HepG2 (cell line): ENCODE measurements around the gene CCNF. TPM values are rescaled to one million over a fixed set of nuclear protein-coding genes. Genes with fewer than 3 reads are reported as not detected.

Experiments used
- ATAC-seq: fragments of 200-7000 bp; cut with Tn5 transposase; 3 replicates; pipeline ENCODE4 v1.9.1; 2020; ENCODE audit warnings: mild to moderate bottlenecking, moderate library complexity
- BruUV-seq: library from RNA; stranded (reverse); fragments of 400-500 nt; replicated peaks from 2 replicates; lab custom pipeline; 2021; lab: Mats Ljungman, UMichigan
- CTCF ChIA-PET: fragments of 300-600 bp; formaldehyde crosslinking; extraction: SDS; loops from one replicate; lab custom pipeline; 2021; ENCODE audit warnings: low total read pairs, inconsistent platforms, low intra/inter-chr PET ratio; lab: Yijun Ruan, JAX
- POLR2A ChIA-PET: fragments of 350-600 bp; sonication (Branson Sonifier 250); formaldehyde crosslinking; loops from one replicate; lab custom pipeline; 2020; ENCODE audit warnings: antibody characterized with exemption, inconsistent platforms; lab: Yijun Ruan, JAX
- DNase-seq: peaks from one replicate; pipeline ENCODE4 v3.0.0-alpha.2; 2015; ENCODE audit warnings: low spot score
- FAIRE-seq: peaks from 3 replicates; lab custom pipeline; 2011; peaks lifted over from hg19 to GRCh38; lab: Jason Lieb, UNC
- H2AFZ ChIP-seq: one replicate; pipeline ENCODE4 v1.6.1; 2011; ENCODE audit warnings: low read length, inconsistent platforms
- H3K27ac ChIP-seq: fragments of 300-600 bp; 3 replicates; pipeline ENCODE4 v1.8.0; 2011; ENCODE audit warnings: mixed run types, mild to moderate bottlenecking, mixed read lengths, low read length, inconsistent platforms; ENCODE audit not compliant: insufficient read depth; ENCODE audit errors: extremely low read length
- H3K27me3 ChIP-seq, 2 experiments: fragments of 200-600 bp in 1 of 2; 2 replicates in 1 of 2; 3 replicates in 1 of 2; pipeline versions ENCODE4 v1.6.0 to v1.8.0; 2011; ENCODE audit warnings: low read length in 2 of 2, mild to moderate bottlenecking in 2 of 2, moderate library complexity in 2 of 2, inconsistent platforms in 1 of 2; ENCODE audit not compliant: insufficient read depth in 2 of 2, control insufficient read depth in 1 of 2
- H3K36me3 ChIP-seq, 2 experiments: fragments of 200-600 bp in 1 of 2; replicated peaks in 1 of 2; 2 replicates in 1 of 2; 3 replicates in 1 of 2; pipeline versions ENCODE4 v1.5.1 to v1.8.0; 2011; ENCODE audit warnings: low read length in 2 of 2, inconsistent platforms in 1 of 2; ENCODE audit not compliant: insufficient read depth in 2 of 2, control insufficient read depth in 1 of 2
- H3K4me1 ChIP-seq: 2 replicates; pipeline ENCODE4 v1.5.1; 2012; ENCODE audit warnings: low read length, inconsistent platforms; ENCODE audit not compliant: insufficient read depth
- H3K4me2 ChIP-seq: 2 replicates; pipeline ENCODE4 v1.6.0; 2011; ENCODE audit warnings: low read depth, low read length, inconsistent platforms
- H3K4me3 ChIP-seq, 3 experiments: fragments of 200-600 bp in 1 of 3; sonication (generic), shearing (Covaris generic) in 1 of 3; replicated peaks in 1 of 3; 2 replicates each; pipeline ENCODE4 v1.5.1; 2011 to 2016; ENCODE audit warnings: low read length in 3 of 3, inconsistent platforms in 2 of 3, low read depth in 2 of 3, mild to moderate bottlenecking in 2 of 3, control low read depth in 1 of 3, mixed read lengths in 1 of 3; ENCODE audit not compliant: insufficient read depth in 1 of 3
- H3K79me2 ChIP-seq: one replicate; pipeline ENCODE4 v1.6.1; 2011; ENCODE audit warnings: low read length, inconsistent platforms; ENCODE audit not compliant: insufficient read depth
- H3K9ac ChIP-seq: 2 replicates; pipeline ENCODE4 v1.6.0; 2011; ENCODE audit warnings: mild to moderate bottlenecking, low read depth, low read length, inconsistent platforms; ENCODE audit not compliant: insufficient read depth
- H3K9me3 ChIP-seq: 2 replicates; pipeline ENCODE4 v1.5.1; 2012; ENCODE audit warnings: mild to moderate bottlenecking, low read length
- H4K20me1 ChIP-seq: 2 replicates; pipeline ENCODE4 v1.6.0; 2011; ENCODE audit warnings: inconsistent platforms, mild to moderate bottlenecking, low read length, moderate library complexity; ENCODE audit not compliant: insufficient read depth
- ARNT2 ChIP-seq: sonication (generic); formaldehyde crosslinking; IDR thresholded peaks from 2 replicates; pipeline ENCODE4 v1.8.0; 2022; ENCODE audit warnings: mild to moderate bottlenecking, low read depth, missing genetic modification reagents, moderate library complexity
- CHD2 ChIP-seq: IDR thresholded peaks from 2 replicates; pipeline ENCODE4 v1.6.1; 2011; ENCODE audit warnings: low read depth, low read length, improper control_type of control experiment
- MEIS2 ChIP-seq: sonication (generic); formaldehyde crosslinking; IDR thresholded peaks from 2 replicates; pipeline ENCODE4 v1.9.0; 2021; ENCODE audit warnings: mild to moderate bottlenecking, missing genetic modification reagents
- NFYB ChIP-seq: sonication (generic); formaldehyde crosslinking; IDR thresholded peaks from 2 replicates; pipeline ENCODE4 v1.4.0; 2020; ENCODE audit warnings: missing genetic modification reagents
- SAP130 ChIP-seq: IDR thresholded peaks from 2 replicates; pipeline ENCODE4 v1.6.1; 2016; ENCODE audit warnings: low read depth
- SP1 ChIP-seq, 2 experiments: fragments of 450-650 bp in 1 of 2; sonication (generic) in 1 of 2; formaldehyde crosslinking in 1 of 2; IDR thresholded peaks; 2 replicates each; pipeline versions ENCODE4 v1.4.0 to v1.6.1; 2016 to 2020; ENCODE audit warnings: missing genetic modification reagents in 1 of 2
- ZFY ChIP-seq: sonication (generic); formaldehyde crosslinking; IDR thresholded peaks from 2 replicates; pipeline ENCODE4 v1.4.0; 2020; ENCODE audit warnings: missing genetic modification reagents
- ZNF17 ChIP-seq: sonication (generic); formaldehyde crosslinking; IDR thresholded peaks from 2 replicates; pipeline ENCODE4 v1.5.0; 2020; ENCODE audit warnings: mild to moderate bottlenecking, missing genetic modification reagents
- ZSCAN21 ChIP-seq: sonication (generic); formaldehyde crosslinking; IDR thresholded peaks from 2 replicates; pipeline ENCODE4 v1.8.0; 2022; ENCODE audit warnings: mild to moderate bottlenecking, missing genetic modification reagents, moderate library complexity, borderline replicate concordance
- WGBS: methylation state at CpG from one replicate; pipeline ENCODE4 v1.1.6; 2017; ENCODE audit warnings: low lambda C conversion rate; 5-methylcytosine and 5-hydroxymethylcytosine counted together
- in situ Hi-C: cut with HindIII; loops from 2 replicates; pipeline ENCODE4 v1.10.0; 2017; ENCODE audit warnings: low pct_unique_long_range_greater_than_20kb; ENCODE audit not compliant: extremely low pct_ligation_motif_present
- intact Hi-C: fragments of 100-400 bp; cut with micrococcal nuclease; formaldehyde crosslinking; loops from one replicate; pipeline ENCODE4 v1.10.0; 2022; ENCODE audit not compliant: unreplicated experiment
- polyA plus RNA-seq, 8 experiments: library from polyadenylated mRNA; depleted of rRNA in 3 of 8; stranded (reverse) in 7 of 8; unstranded in 1 of 8; fragments of >200 nt; fragmentation: Illumina TruSeq in 4 of 8; extraction: Trizol in 4 of 8; gene quantifications; 2 replicates each; pipeline versions ENCODE4 v1.2.1 to v1.2.3, GENCODE V29; 2011 to 2016; ENCODE audit warnings: low read depth in 4 of 8, missing spikeins in 1 of 8, mixed read lengths in 1 of 8; ENCODE audit not compliant: insufficient read depth in 1 of 8
- total RNA-seq, 5 experiments: library from RNA; depleted of rRNA; stranded (reverse); fragments of >200 nt; fragmentation: Illumina TruSeq; extraction: Trizol; gene quantifications; 2 replicates each; pipeline ENCODE4 v1.2.3, GENCODE V29; 2016; ENCODE audit warnings: low read depth in 1 of 5
- TF ChIP-seq, protein P1 (sequence below): IDR thresholded peaks from 2 replicates; pipeline ENCODE4 v1.6.1; 2018; ENCODE audit warnings: missing genetic modification reagents
- TF ChIP-seq, protein P2 (sequence below): sonication (generic); formaldehyde crosslinking; IDR thresholded peaks from 2 replicates; pipeline ENCODE4 v1.4.0; 2020; ENCODE audit warnings: low read depth, mild to moderate bottlenecking, missing genetic modification reagents
- TF ChIP-seq, protein P3 (sequence below): sonication (generic); formaldehyde crosslinking; IDR thresholded peaks from 2 replicates; pipeline ENCODE4 v1.4.0; 2020; ENCODE audit warnings: mild to moderate bottlenecking, missing genetic modification reagents
- TF ChIP-seq, protein P4 (sequence below): sonication (generic); formaldehyde crosslinking; IDR thresholded peaks from 2 replicates; pipeline ENCODE4 v1.5.0; 2020; ENCODE audit warnings: mild to moderate bottlenecking, missing genetic modification reagents
- TF ChIP-seq, protein P5 (sequence below), 2 experiments: IDR thresholded peaks; 2 replicates each; pipeline ENCODE4 v1.6.1; 2011 to 2012; ENCODE audit warnings: low read length in 2 of 2, borderline replicate concordance in 1 of 2, low read depth in 1 of 2, mild to moderate bottlenecking in 1 of 2, moderate library complexity in 1 of 2

Gene CCNF
- total and polyA plus RNA-seq, 2 of the 13 experiments (the other 11 are each of a cell fraction or from before 2014, with no cell fraction given): 6.4 to 22.8 TPM

DNA sequence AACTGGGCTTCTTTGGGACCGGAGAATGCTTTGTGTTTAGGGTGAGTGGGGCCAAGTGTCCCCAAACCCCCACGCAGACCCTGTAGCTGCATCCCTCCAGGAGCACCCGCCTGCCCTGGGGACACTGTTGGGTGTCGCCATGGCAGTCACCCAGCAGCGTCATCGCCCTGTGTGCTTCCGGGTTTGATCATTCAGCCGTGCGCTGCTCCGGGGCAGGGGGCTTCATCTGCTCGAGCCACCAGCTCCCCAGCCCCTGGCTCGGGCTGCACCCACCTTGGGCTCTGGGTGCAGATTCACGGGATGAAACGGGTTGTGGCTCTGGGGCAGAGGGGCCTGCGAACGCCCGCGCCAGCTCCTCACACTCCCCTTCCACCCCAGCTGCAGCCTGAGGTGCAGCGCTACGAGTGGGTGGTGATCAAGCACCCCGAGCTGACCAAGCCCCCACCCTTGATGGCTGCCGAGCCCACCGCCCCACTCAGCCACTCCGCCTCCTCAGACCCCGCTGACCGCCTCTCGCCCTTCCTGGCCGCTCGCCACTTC, 70.7 kb downstream of the CCNF start:
- ATAC-seq: no peak
- Histone ChIP-seq H3K4me1 (peaks cover 22% of the 10 kb centered on the region), H2AFZ (no peak overlapping the region), H3K36me3 (peaks cover 14 to 29% of the 10 kb centered on the region in 2 experiments; a peak in 4 of 5 replicates), H4K20me1 (no peaks in the 10 kb centered on the region), H3K27ac (no peak overlapping the region), H3K27me3 (no peaks in the 10 kb centered on the region), H3K79me2 (no peaks in the 10 kb centered on the region), H3K9ac (no peak overlapping the region), H3K4me2 (no peak overlapping the region), H3K9me3 (no peaks in the 10 kb centered on the region), H3K4me3 (no peak overlapping the region)
- ChIA-PET CTCF (interaction anchor here (2.2 kb wide), 1 partner anchor 70 kb away, joined by 9 read pairs; the partner anchor contains the start of gene CCNF), POLR2A (no interaction called here)
- no peak for FAIRE-seq
- DNase-seq: no peak
- BruUV-seq: no TSS peak
- in situ Hi-C loops: loop anchor here (5.0 kb wide), 1 partner anchor 73 kb away; the partner anchor contains the start of gene CCNF
- intact Hi-C loops: loop anchor here (10.0 kb wide), 1 partner anchor 155 kb away; the partner anchor contains the start of gene ABCA3
- 100% methylated on average over 13 of the region's 29 CpGs for WGBS
- TF ChIP-seq ZNF17 (CRISPR knock-in tag) (no peak), CHD2 (no peak), ZSCAN21 (CRISPR knock-in tag) (no peak), ARNT2 (no peak), SP1 (IDR thresholded peaks at IDR 0.05) (no peak), SP1 (CRISPR knock-in tag; IDR thresholded peaks at IDR 0.05) (no peak), SAP130 (CRISPR knock-in tag) (no peak), NFYB (CRISPR knock-in tag) (no peak), ZFY (CRISPR knock-in tag) (no peak), MEIS2 (no peak)
- TF ChIP-seq, protein P1, sequence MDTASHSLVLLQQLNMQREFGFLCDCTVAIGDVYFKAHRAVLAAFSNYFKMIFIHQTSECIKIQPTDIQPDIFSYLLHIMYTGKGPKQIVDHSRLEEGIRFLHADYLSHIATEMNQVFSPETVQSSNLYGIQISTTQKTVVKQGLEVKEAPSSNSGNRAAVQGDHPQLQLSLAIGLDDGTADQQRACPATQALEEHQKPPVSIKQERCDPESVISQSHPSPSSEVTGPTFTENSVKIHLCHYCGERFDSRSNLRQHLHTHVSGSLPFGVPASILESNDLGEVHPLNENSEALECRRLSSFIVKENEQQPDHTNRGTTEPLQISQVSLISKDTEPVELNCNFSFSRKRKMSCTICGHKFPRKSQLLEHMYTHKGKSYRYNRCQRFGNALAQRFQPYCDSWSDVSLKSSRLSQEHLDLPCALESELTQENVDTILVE (CRISPR knock-in tag): no peak
- TF ChIP-seq, protein P2, sequence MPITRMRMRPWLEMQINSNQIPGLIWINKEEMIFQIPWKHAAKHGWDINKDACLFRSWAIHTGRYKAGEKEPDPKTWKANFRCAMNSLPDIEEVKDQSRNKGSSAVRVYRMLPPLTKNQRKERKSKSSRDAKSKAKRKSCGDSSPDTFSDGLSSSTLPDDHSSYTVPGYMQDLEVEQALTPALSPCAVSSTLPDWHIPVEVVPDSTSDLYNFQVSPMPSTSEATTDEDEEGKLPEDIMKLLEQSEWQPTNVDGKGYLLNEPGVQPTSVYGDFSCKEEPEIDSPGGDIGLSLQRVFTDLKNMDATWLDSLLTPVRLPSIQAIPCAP (CRISPR knock-in tag): no peak
- TF ChIP-seq, protein P3, sequence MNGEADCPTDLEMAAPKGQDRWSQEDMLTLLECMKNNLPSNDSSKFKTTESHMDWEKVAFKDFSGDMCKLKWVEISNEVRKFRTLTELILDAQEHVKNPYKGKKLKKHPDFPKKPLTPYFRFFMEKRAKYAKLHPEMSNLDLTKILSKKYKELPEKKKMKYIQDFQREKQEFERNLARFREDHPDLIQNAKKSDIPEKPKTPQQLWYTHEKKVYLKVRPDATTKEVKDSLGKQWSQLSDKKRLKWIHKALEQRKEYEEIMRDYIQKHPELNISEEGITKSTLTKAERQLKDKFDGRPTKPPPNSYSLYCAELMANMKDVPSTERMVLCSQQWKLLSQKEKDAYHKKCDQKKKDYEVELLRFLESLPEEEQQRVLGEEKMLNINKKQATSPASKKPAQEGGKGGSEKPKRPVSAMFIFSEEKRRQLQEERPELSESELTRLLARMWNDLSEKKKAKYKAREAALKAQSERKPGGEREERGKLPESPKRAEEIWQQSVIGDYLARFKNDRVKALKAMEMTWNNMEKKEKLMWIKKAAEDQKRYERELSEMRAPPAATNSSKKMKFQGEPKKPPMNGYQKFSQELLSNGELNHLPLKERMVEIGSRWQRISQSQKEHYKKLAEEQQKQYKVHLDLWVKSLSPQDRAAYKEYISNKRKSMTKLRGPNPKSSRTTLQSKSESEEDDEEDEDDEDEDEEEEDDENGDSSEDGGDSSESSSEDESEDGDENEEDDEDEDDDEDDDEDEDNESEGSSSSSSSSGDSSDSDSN (CRISPR knock-in tag): no peak
- TF ChIP-seq, protein P4, sequence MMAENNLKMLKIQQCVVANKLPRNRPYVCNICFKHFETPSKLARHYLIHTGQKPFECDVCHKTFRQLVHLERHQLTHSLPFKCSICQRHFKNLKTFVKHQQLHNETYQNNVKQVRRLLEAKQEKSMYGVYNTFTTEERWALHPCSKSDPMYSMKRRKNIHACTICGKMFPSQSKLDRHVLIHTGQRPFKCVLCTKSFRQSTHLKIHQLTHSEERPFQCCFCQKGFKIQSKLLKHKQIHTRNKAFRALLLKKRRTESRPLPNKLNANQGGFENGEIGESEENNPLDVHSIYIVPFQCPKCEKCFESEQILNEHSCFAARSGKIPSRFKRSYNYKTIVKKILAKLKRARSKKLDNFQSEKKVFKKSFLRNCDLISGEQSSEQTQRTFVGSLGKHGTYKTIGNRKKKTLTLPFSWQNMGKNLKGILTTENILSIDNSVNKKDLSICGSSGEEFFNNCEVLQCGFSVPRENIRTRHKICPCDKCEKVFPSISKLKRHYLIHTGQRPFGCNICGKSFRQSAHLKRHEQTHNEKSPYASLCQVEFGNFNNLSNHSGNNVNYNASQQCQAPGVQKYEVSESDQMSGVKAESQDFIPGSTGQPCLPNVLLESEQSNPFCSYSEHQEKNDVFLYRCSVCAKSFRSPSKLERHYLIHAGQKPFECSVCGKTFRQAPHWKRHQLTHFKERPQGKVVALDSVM: no peak
- TF ChIP-seq, protein P5, sequence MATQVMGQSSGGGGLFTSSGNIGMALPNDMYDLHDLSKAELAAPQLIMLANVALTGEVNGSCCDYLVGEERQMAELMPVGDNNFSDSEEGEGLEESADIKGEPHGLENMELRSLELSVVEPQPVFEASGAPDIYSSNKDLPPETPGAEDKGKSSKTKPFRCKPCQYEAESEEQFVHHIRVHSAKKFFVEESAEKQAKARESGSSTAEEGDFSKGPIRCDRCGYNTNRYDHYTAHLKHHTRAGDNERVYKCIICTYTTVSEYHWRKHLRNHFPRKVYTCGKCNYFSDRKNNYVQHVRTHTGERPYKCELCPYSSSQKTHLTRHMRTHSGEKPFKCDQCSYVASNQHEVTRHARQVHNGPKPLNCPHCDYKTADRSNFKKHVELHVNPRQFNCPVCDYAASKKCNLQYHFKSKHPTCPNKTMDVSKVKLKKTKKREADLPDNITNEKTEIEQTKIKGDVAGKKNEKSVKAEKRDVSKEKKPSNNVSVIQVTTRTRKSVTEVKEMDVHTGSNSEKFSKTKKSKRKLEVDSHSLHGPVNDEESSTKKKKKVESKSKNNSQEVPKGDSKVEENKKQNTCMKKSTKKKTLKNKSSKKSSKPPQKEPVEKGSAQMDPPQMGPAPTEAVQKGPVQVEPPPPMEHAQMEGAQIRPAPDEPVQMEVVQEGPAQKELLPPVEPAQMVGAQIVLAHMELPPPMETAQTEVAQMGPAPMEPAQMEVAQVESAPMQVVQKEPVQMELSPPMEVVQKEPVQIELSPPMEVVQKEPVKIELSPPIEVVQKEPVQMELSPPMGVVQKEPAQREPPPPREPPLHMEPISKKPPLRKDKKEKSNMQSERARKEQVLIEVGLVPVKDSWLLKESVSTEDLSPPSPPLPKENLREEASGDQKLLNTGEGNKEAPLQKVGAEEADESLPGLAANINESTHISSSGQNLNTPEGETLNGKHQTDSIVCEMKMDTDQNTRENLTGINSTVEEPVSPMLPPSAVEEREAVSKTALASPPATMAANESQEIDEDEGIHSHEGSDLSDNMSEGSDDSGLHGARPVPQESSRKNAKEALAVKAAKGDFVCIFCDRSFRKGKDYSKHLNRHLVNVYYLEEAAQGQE (IDR thresholded peaks at IDR 0.05; ENCODE audit: borderline replicate concordance in 1 of 2, low read depth in 1 of 2, low read length in 2 of 2): no peak
